ENCODE results near the gene SLC43A2.
"Not testable (repeated sequence)": the region's sequence is repeated elsewhere in the genome, so short reads cannot be mapped to it uniquely, and the experiment has no call there.

The SLC43A2 gene

DNA sequence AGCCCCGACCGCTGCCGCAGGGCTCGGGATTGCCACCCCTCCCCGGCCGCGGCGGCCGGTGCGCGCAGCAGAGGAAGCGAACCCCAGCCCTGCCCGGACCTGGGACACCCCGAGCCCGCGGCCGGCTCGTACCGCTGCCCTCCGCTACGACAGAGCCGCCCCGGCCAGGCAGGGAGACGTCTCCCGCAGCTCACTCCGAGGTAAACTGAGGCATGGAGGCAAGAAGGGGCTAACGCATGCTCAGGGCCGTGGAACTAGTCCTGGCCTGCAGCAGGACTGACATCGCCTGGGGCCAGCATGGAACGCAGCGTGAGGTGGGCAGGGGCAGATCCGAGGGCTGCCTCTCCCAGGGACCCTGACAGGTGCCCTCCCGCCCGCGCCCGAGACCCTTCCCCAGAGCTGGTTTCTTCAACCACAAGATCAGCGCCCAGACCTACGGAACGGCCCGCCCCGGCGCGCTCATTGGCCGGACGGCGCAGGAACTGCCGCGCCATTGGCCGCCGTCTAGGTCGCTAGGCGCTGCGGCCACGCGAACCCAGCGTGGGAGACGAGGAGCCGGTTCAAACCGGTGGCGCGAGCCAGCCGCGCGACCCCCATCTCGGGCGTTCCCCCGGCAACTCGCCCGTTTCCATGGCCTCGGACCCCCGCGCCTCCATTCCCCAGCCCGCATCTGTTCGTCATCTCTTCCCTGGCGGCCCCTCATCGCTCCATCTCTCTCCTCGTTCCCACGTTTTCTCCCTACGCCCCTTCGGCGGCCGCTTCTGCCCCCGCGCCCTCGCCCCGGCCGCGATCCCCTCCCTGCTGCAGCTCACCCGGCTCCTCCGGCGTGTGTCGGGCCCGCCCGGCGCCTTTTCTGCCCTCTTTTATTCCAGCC, at the start of gene SLC43A2:
Gene SLC43A2 (minus strand): TSS at position 853 of the 874 bp plus-strand sequence. CDS start 960 bp downstream, outside the sequence.
- peaks cover 26% of the 10 kb centered on the region for H3K36me3 ChIP-seq (ENCODE audit: insufficient read depth, low read length)
- peak; percentile 89 for DNase-seq
- peaks cover 50% of the 10 kb centered on the region for H3K79me2 ChIP-seq (ENCODE audit: insufficient read depth, low read length)
- no peaks in the 10 kb centered on the region for H4K20me1 ChIP-seq (ENCODE audit: insufficient read depth, low read length)
- peak within 1 kb of the TSS; percentile 42 to 70 for H3K4me3 ChIP-seq (ENCODE audit: low read depth in 1 of 2, low read length in 2 of 2)
- peak; percentile 84 for ATAC-seq (ENCODE audit: insufficient read depth, low read depth)
- H3K4me2 ChIP-seq (ENCODE audit: insufficient read depth, low read length) = peak within 1 kb of the TSS; percentile 95
- peaks cover 45% of the 10 kb centered on the region for H3K4me1 ChIP-seq (ENCODE audit: insufficient read depth, low read length)
- H3K27me3 ChIP-seq (ENCODE audit: insufficient read depth, low read length, poor library complexity) = no peaks in the 10 kb centered on the region
- no peak for TF ChIP-seq EZH2 (IDR thresholded peaks at IDR 0.05; ENCODE audit: borderline replicate concordance, low read depth, low read length, severe bottlenecking)
- TF ChIP-seq, protein P1, sequence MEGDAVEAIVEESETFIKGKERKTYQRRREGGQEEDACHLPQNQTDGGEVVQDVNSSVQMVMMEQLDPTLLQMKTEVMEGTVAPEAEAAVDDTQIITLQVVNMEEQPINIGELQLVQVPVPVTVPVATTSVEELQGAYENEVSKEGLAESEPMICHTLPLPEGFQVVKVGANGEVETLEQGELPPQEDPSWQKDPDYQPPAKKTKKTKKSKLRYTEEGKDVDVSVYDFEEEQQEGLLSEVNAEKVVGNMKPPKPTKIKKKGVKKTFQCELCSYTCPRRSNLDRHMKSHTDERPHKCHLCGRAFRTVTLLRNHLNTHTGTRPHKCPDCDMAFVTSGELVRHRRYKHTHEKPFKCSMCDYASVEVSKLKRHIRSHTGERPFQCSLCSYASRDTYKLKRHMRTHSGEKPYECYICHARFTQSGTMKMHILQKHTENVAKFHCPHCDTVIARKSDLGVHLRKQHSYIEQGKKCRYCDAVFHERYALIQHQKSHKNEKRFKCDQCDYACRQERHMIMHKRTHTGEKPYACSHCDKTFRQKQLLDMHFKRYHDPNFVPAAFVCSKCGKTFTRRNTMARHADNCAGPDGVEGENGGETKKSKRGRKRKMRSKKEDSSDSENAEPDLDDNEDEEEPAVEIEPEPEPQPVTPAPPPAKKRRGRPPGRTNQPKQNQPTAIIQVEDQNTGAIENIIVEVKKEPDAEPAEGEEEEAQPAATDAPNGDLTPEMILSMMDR (IDR thresholded peaks at IDR 0.05; ENCODE audit: borderline replicate concordance, extremely low read depth, low read length, poor library complexity, severe bottlenecking) = no peak
- peak within 1 kb of the TSS; percentile 76 for H3K27ac ChIP-seq (ENCODE audit: low read length)
- no peaks in the 10 kb centered on the region for H3K9me3 ChIP-seq (ENCODE audit: insufficient read depth, low read length, severe bottlenecking)
- peak within 1 kb of the TSS; percentile 70 for H3K9ac ChIP-seq (ENCODE audit: low read depth, low read length)
- H2AFZ ChIP-seq (ENCODE audit: low read depth, low read length) = peak within 1 kb of the TSS; percentile 65

DNA sequence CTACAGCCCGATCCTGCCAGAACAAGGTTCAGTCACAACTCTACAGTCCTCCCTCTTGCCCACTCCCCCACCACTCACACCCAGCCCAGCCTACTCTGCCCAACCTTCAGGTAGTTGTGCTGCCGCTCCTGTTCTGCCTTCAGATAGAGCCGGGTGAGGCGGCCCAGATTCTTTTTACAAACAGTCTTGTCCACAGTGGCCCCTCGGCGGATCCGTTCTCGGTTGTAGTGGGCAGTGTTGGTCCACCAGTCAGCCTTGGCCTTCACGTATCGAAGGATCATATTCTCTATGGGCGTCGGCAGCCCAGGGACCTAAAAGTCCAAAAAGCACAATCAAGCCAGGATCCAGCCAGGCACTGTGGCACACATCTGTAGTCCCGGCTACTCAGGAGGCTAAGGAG, 47.8 kb upstream of the SLC43A2 start:
- no peak for DNase-seq

DNA sequence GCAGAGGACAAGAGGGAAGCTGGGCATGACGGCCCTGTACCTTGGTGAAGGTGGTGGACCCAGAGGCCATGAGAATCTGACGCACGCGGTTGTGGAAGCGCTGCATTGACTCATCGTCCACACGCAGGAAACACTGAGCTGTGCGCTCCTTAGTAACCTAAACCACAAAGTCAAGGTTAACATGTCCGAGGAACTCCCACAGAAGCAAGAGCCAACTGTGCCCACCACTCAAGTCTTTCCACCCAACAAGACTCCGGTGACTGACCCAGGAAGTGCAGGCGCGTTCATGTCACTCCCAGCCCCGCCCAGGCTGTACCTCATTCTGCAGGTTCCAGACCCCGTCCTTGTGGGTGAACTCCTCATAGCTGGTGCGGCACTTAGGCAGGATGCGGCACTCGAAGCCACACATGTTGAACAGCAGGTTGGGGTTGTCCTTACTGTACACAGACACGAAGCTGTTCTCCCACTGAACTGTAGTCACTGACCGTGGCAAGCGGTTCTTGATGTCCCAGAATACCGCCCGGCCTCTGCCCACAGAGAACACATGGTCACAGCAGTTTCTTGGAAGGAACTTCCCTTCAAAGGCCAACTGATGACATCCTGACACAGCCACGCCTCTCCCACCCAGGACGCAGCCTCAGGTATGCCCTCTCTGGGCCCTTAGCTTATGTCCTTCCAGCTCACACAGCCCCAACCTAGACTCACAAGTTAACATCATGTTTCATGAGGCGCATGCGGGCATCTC, 44.6 kb upstream of the SLC43A2 start:
- H2AFZ ChIP-seq (ENCODE audit: low read depth, low read length) = no peak overlapping the region
- ATAC-seq (ENCODE audit: insufficient read depth, low read depth) (no peak), DNase-seq (no peak)
- no peaks in the 10 kb centered on the region for H3K9me3 ChIP-seq (ENCODE audit: insufficient read depth, low read length, severe bottlenecking)
- H3K36me3 ChIP-seq (ENCODE audit: insufficient read depth, low read length) = peaks cover 94% of the 10 kb centered on the region
- no peaks in the 10 kb centered on the region for H3K4me1 ChIP-seq (ENCODE audit: insufficient read depth, low read length)
- H3K79me2 ChIP-seq (ENCODE audit: insufficient read depth, low read length) = peaks cover 47% of the 10 kb centered on the region
- H3K4me2 ChIP-seq (ENCODE audit: insufficient read depth, low read length) = no peak overlapping the region
- H3K27ac ChIP-seq (ENCODE audit: low read length) = no peak overlapping the region
- H4K20me1 ChIP-seq (ENCODE audit: insufficient read depth, low read length) = peaks cover 55% of the 10 kb centered on the region
- TF ChIP-seq EZH2 (IDR thresholded peaks at IDR 0.05; ENCODE audit: borderline replicate concordance, low read depth, low read length, severe bottlenecking) = no peak
- TF ChIP-seq, protein P1 (IDR thresholded peaks at IDR 0.05; ENCODE audit: borderline replicate concordance, extremely low read depth, low read length, poor library complexity, severe bottlenecking) = no peak
- no peak overlapping the region for H3K9ac ChIP-seq (ENCODE audit: low read depth, low read length)
- H3K4me3 ChIP-seq (ENCODE audit: low read depth in 1 of 2, low read length in 2 of 2) = no peak overlapping the region
- no peaks in the 10 kb centered on the region for H3K27me3 ChIP-seq (ENCODE audit: insufficient read depth, low read length, poor library complexity)

More for the DNA sequence above, 47.8 kb upstream of the SLC43A2 start:
- H3K27me3 ChIP-seq (ENCODE audit: insufficient read depth, low read length, poor library complexity) = no peaks in the 10 kb centered on the region
- no peak overlapping the region for H3K4me2 ChIP-seq (ENCODE audit: insufficient read depth, low read length)
- H3K79me2 ChIP-seq (ENCODE audit: insufficient read depth, low read length) = peaks cover 57% of the 10 kb centered on the region
- H3K9ac ChIP-seq (ENCODE audit: low read depth, low read length) = no peak overlapping the region
- no peak overlapping the region for H3K4me3 ChIP-seq (ENCODE audit: low read depth in 1 of 2, low read length in 2 of 2)
- no peak overlapping the region for H2AFZ ChIP-seq (ENCODE audit: low read depth, low read length)
- H3K27ac ChIP-seq (ENCODE audit: low read length) = no peak overlapping the region
- ATAC-seq (ENCODE audit: insufficient read depth, low read depth) = no peak; the same call in 2 of the 3 replicates
- no peak for TF ChIP-seq EZH2 (IDR thresholded peaks at IDR 0.05; ENCODE audit: borderline replicate concordance, low read depth, low read length, severe bottlenecking)
- TF ChIP-seq, protein P1 (IDR thresholded peaks at IDR 0.05; ENCODE audit: borderline replicate concordance, extremely low read depth, low read length, poor library complexity, severe bottlenecking) = no peak
- H3K4me1 ChIP-seq (ENCODE audit: insufficient read depth, low read length) = peaks cover 7% of the 10 kb centered on the region; the same call in 1 of the 2 replicates
- H3K9me3 ChIP-seq (ENCODE audit: insufficient read depth, low read length, severe bottlenecking) = no peaks in the 10 kb centered on the region
- H4K20me1 ChIP-seq (ENCODE audit: insufficient read depth, low read length) = peaks cover 71% of the 10 kb centered on the region
- peaks cover 95% of the 10 kb centered on the region for H3K36me3 ChIP-seq (ENCODE audit: insufficient read depth, low read length)

DNA sequence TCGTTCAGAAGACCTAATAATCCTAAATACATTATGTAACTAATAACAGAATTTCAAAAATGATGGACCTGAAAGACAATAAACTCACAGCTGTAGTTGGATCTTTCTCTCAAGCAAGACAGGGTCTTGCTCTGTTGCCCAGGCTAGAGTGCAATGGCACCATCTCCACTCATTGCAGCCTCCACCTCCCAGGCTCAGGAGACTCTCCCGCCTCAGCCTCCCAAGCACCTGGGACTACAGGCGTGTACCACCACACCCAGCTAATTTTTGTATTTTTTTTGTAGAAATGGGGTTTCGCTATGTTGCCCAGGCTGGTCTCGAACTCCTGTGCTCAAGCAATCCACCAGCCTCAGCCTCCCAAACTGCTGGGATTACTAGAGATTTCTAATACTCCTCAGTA, 35.3 kb upstream of the SLC43A2 start:
- H3K36me3 ChIP-seq (ENCODE audit: insufficient read depth, low read length) = peaks cover 88% of the 10 kb centered on the region

More for the DNA sequence above, 35.3 kb upstream of the SLC43A2 start:
- H3K4me1 ChIP-seq (ENCODE audit: insufficient read depth, low read length); DNase-seq; H3K4me3 ChIP-seq (ENCODE audit: low read depth in 1 of 2, low read length in 2 of 2); ATAC-seq (ENCODE audit: insufficient read depth, low read depth); H3K9ac ChIP-seq (ENCODE audit: low read depth, low read length); H2AFZ ChIP-seq (ENCODE audit: low read depth, low read length); H3K4me2 ChIP-seq (ENCODE audit: insufficient read depth, low read length); H3K27ac ChIP-seq (ENCODE audit: low read length); H3K9me3 ChIP-seq (ENCODE audit: insufficient read depth, low read length, severe bottlenecking); H3K27me3 ChIP-seq (ENCODE audit: insufficient read depth, low read length, poor library complexity): not testable (repeated sequence)
- Histone ChIP-seq H4K20me1 (ENCODE audit: insufficient read depth, low read length) (peaks cover 36% of the 10 kb centered on the region), H3K79me2 (ENCODE audit: insufficient read depth, low read length) (peaks cover 31% of the 10 kb centered on the region)

Measured in DND-41 (cell line).